SH-SY5Y (cell line): ENCODE results near the gene ACTR1B.

Source experiments
- GATA2 ChIP-seq: IDR thresholded peaks from 2 replicates; pipeline ENCODE4 v1.6.1; 2011; ENCODE audit warnings: mild to moderate bottlenecking, low read depth, low read length
- GATA3 ChIP-seq: IDR thresholded peaks from 2 replicates; pipeline ENCODE4 v1.6.1; 2011; ENCODE audit warnings: low read depth, mild to moderate bottlenecking, low read length, moderate library complexity

- no peak for TF ChIP-seq GATA3
- no peak for TF ChIP-seq GATA2
These were observed 7.7 kb upstream of the ACTR1B start for GRCh38 chr2:97671526-97671925.
